ENCODE data around the gene TASP1.
"Not testable (repeated sequence)": the region's sequence is repeated elsewhere in the genome, so short reads cannot be mapped to it uniquely, and the experiment has no call there.

The TASP1 gene

DNA sequence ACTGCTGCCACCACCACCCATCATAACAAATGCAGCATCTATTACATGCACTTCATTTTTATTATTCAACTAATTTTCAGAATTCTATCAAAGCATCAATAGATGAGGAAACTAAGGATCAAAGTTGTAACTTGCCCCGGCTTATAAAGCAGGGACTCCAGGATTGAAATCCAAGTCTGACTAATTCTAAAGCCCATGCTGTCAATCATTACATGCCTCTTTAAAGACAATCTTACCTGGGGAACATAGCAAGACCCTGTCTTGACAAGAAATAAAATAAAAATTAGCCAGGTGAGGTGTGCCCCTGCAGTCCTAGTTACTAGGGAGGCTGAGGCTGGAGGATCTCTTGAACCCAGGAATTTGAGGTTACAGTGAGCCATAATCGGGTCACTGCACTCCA, 235.3 kb downstream of the TASP1 start:
- no peak for DNase-seq (ENCODE audit: low read depth in 2 of 2, low spot score in 1 of 2)

DNA sequence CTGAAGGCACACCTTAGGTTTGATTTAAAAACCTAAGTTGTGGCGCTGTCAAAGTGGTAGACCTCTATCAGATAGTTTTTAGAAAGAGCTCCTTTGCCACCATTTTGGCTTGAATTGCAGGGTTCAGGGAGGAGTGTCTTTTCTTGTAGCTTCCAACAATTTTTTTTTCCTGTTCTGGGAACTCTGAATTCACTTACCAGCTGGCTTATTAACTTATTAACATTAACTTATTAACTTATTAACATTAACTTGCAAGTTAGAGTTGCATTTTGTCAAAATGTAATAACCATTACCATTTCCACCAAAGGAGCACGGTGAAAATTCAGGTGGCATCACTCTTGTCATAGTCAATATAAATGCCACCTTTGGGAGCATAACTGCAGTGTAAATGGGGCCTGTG, 235.7 kb downstream of the TASP1 start:
- DNase-seq (ENCODE audit: low read depth in 2 of 2, low spot score in 1 of 2): no peak

DNA sequence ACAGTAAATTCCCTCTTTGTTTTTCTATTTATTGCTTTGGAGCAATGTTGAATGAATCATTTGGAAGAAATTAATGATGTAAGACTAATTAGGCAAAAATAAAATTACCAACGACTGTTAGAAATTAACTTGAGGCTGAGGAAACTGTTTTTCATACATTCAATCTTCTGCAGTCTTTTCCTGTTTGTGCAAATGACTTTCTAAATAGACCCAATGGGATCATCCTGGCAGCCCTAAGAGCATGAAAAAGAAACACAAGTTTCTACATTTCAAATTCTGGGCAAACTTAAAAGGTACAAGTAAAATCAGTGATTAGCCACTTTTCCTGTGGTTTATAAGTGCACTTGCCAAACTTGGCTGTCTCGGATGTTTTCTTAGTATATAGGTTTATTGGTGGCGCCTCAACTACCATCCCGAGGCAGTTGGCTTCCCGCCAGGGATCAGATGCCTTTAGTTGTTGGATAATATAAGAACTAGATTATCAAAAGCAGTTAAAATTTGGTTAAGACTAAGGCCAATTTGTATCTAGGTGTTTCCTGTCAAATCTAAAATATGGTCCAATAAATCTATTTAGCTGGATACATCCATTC, 236.5 kb downstream of the TASP1 start:
- DNase-seq (ENCODE audit: low read depth in 2 of 2, low spot score in 1 of 2): no peak

DNA sequence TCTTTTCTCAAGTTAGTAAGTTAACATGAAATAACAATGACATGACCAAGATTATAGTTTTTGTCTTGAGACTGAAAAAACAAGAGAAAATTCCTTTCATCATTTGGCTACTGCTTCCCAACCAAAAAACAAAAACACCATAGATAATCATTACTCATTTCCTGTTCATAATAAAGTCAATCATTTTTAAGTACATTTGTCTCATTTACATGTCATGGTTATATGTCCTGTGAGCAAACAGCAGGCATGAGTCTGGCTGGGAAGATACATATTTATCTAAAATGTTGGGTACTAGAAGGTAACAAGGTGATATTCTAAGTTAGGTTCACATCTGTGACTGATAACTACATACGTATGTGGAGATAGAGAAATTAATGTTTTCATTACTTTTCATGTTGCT, 237.1 kb downstream of the TASP1 start:
- DNase-seq (ENCODE audit: low read depth in 2 of 2, low spot score in 1 of 2): no peak

DNA sequence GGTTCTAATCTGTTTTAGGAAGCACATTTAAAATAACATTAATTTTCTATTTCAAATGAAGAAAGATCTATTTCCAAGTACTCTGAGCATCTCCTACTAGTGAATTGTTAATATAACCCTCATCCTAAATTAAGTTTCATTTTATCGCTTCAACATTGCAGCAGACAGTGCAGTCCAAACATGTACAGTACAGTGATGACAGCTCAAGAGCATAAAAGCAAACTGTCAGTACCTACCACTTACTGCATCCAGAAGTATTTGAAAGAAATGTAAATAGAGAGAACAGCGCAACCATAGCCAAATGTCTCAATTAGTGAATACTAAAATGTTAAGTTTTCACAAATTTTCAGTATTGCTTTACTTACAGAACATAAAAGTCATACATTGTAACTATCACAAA, 238.3 kb downstream of the TASP1 start:
- no peak for DNase-seq (ENCODE audit: low read depth in 2 of 2, low spot score in 1 of 2)

DNA sequence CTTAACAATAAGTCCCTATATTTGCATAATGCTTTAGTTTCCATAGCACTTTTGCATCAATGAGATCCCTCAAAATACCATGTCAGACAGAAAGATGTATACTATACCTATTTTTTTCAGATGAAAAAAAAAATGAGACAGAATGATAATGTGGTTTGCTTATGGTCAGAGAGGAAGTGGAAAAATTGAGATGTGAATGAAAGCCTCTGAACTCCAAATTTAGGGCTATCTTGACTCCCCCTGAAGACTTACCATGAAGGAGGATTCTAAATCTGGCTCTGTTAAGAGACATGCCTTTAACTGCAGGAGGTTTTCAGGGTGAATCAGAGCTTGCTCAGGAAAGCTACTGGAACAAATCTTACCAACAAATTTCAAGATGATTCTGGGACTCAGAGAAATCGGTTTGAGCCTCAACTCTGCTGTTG, 241.4 kb downstream of the TASP1 start:
- no peak for DNase-seq (ENCODE audit: low read depth in 2 of 2, low spot score in 1 of 2)

DNA sequence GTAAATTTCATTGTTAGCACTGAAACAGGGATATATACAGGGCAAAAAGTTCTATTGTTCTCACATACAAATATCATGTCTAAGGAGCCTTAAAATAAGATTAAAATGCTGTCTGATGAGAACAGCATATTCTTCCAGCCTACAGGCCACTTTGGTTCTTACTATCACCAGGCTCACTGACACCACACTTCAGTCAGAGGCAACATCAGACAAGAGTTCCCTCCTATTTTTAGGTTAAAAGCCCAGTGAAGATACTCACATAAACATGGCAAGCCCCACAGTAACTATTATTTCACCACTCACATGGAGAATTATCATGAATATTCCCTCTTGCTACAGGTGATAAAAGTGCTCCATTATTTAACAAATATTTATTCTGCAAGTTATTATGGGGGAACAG, 241.9 kb downstream of the TASP1 start:
- DNase-seq (ENCODE audit: low read depth in 2 of 2, low spot score in 1 of 2): no peak

DNA sequence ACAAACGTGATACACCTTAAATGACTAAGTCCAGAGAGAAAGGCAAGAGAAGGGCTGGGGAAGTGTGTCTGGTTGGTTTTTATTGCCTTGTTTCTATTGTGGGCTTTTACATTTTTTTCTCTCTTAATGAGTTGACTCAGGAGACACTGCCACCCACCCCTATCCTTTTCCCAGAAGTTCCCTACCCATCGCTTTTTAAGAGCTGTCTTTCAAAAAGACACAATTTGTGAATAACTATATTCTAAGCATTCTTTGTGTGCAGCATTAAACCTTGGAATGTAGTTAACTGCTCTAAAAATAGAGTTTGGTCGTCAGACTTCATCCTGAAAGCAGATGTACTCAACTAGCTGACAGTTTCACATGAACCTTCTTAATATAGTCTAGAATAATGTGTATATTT, 242.7 kb downstream of the TASP1 start:
- DNase-seq (ENCODE audit: low read depth in 2 of 2, low spot score in 1 of 2): no peak

DNA sequence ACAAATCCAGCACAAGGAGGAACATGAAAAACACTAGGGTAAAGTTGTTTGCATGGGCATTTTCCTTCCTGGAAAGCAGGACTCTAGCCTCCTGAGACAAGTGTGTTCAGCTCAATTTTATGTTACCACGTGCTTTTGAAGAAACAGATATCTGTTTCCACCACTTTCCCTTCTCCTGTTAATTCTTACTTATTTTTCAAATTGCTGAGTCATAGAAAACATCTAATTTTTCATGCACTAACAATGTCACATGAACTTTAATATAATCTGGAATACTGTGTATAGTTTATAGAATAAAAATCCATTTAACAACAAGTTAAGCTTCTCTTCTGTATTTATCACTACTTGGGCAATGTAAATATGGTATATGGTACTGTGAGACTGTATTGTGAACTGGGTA, 243.5 kb downstream of the TASP1 start:
- DNase-seq (ENCODE audit: low read depth in 2 of 2, low spot score in 1 of 2): no peak

DNA sequence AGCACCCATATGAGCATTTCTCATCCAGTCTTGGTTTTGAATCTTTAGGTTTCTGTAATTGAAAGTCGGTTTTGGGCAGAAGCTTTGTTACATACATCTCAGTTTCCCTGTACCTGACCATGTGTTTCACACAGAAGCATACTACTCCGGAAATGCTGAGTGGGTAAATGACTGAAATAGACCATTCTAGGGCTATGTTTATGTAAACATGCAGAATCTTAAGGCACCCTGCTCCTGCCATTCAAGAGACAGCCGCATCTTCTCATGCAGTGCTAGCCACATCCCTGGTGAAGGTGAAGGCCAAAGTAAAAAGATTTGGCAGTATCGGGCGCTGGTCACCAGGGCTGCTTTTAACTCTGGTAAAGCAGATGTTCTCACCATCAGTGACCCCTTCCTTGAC, 246.3 kb downstream of the TASP1 start:
- no peak for DNase-seq (ENCODE audit: low read depth in 2 of 2, low spot score in 1 of 2)

DNA sequence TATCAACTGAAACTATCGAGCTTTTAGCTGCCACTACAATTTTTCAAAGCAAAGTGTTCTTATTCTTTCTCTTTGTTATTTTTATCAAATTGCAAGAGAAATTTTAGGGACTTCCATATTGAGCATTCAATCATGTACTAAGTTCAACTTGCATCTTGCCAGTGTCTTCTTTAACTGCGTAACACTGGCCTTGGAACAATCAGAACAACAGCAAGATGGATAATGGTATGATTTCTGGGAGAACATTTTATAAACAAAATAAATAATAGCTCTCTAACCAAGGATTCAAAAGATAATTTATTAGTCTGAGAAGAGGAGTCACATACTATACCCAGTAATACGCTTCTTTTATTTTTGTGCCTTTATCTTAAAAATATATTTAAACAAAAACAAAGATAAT, 249.6 kb downstream of the TASP1 start:
- no peak for DNase-seq (ENCODE audit: low read depth in 2 of 2, low spot score in 1 of 2)

DNA sequence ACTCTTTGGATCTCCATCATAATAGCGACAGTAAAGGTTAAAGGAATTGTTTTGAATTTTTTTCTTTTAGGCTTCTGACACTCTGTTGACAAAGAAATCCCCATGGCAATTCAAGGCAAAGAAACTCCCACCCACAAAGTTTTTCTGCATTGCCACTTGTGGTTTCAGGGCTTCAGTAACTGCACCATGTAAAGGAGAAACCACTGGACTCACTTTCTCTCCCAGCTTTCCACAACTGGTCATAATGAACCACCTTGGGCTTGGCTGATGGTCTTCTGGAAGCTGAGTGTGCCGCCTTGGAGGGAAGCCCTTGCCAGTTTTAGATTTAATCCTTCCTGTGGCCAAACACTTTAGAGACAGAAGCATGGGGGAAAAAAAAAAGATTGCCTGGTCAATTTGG, 254.6 kb downstream of the TASP1 start:
- no peak for DNase-seq (ENCODE audit: low read depth in 2 of 2, low spot score in 1 of 2)

DNA sequence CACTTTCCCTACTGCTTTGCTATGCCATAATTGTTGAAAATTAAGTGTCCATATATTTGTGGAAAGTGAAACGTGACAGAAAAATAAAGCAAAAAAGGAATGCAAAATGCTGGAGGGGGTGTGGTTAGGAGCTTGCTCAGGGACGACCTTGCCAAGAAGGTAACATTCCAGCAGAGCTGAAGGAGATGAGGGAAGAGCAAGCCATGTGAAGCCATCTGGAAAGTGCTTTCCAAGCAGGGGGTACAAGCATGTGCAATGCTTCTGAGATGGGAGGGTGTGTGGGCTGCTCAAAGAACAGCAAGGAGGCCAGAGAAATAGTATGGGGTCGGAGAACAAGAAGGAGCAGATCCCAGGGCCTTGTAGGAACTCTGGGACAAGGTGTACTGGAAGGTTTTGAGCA, 255.9 kb downstream of the TASP1 start:
- DNase-seq (ENCODE audit: low read depth in 2 of 2, low spot score in 1 of 2): no peak

DNA sequence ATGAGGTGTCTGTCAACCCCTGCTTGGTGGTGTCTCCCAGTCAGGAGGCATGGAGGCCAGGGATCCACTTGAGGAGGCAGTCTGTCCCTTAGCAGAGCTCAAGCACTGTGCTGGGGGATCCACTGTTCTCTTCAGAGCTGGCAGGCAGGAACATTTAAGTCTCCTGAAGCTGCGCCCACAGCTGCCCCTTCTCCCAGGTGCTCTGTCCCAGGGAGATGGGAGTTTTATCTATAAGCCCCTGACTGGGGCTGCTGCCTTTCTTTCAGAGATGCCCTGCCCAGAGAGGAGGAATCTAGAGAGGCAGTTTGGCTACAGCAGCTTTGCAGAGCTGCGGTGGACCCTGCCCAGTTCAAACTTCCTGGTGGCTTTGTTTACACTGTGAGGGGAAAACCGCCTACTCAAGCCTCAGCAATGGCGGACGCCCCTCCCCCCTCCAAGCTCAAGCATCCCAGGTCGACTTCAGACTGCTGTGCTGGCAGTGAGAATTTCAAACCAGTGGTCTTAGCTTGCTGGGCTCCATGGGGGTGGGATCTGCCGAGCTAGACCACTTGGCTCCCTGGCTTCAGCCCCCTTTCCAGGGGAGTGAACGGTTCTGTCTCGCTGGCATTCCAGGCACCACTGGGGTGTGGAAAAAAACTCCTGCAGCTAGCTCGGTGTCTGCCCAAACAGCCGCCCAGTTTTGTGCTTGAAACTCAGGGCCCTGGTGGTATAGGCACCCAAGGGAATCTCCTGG, 258.1 kb downstream of the TASP1 start:
- DNase-seq (ENCODE audit: low read depth in 2 of 2, low spot score in 1 of 2): not testable (repeated sequence)

DNA sequence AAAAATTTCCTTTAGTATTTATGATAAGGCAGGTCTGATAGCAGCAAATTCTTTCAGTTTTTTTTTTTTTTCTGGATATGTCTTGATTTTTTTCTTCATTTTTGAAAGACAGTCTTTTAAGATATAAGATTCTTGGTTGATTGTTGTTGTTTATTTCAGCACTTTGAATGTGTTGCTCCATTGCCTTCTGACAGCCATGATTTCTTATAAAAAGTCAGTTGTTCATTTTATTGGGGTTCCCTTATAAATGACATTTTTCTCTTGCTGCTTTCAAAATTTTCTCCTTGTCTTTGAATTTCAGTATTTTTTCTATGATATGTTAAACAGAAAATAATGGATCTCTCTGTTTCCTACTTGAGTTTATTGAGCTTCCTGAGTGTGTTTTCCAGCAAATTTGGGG, 265.3 kb downstream of the TASP1 start:
- no peak for DNase-seq (ENCODE audit: low read depth in 2 of 2, low spot score in 1 of 2)

DNA sequence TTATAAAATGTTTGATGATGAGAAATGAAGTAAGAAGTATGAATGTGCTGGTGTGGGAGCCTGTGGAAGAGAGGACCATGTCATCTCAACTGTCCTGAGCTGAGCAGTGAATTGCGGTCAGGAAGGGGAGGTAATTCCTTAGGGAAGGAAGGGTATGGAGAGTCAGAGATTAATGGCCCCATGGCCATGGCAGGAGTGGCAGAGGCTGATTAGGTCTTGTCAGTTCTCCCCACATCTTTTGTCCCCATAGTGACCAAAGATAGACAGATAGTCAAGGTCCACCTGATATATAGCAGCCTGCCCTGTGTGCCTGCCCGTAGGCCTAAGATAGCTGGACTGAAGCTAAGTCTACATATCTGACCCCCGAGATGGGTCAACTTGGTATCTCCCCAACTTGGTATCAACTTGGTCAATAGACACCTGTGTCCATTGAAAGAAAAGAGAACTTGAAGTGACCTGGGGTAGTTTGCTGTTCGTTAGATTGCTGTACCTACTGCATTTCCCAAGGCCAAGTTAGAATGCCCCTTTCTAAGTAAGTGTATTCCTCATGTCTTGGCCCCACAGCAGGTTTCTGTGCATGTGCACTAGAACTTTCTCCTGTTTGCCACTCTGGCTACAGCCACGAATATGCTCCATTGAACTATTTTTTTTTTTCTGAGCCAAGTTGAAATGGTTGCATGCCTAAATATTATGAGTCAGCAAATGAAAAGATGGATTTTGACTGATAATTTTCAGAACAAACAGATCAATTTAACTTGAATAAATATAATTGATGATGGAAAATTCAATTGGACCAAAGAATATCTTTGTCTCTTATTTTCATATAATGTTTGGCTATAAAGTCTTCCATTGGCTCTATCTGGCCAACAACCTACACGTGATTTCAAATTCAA, 274.2 kb downstream of the TASP1 start:
- no peak for DNase-seq (ENCODE audit: low read depth in 2 of 2, low spot score in 1 of 2)

DNA sequence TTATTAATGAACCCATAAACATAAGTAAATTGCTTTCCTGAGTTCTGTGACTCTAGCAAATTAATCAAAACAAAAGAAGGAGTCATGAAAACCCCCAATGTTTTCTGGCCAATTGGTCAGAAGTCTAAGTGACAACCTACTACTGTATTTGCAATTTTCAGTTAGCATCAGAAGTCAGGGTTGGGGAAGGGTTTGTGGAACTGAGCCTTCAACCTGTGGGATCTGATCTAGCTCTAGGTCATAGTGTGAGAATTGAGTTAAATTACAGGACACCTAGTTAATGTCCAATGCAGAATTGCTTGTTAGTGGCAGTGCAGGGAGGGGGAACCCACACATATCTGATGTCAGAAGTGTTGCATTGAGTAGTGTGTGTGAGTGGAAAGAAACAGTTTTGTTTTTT, 275.3 kb downstream of the TASP1 start:
- no peak for DNase-seq (ENCODE audit: low read depth in 2 of 2, low spot score in 1 of 2)

DNA sequence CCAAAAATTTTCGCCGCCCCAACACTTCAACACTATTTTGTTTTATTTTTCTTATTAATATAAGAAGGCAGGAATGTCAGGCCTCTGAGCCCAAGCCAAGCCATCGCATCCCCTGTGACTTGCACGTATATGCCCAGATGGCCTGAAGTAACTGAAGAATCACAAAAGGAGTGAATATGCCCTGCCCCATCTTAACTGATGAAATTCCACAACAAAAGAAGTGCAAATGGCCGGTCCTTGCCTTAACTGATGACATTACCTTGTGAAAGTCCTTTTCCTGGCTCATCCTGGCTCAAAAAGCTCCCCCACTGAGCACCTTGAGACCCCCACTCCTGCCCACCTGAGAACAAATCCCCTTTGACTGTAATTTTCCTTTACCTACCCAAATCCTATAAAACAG, 276.6 kb downstream of the TASP1 start:
- DNase-seq (ENCODE audit: low read depth in 2 of 2, low spot score in 1 of 2): not testable (repeated sequence)

DNA sequence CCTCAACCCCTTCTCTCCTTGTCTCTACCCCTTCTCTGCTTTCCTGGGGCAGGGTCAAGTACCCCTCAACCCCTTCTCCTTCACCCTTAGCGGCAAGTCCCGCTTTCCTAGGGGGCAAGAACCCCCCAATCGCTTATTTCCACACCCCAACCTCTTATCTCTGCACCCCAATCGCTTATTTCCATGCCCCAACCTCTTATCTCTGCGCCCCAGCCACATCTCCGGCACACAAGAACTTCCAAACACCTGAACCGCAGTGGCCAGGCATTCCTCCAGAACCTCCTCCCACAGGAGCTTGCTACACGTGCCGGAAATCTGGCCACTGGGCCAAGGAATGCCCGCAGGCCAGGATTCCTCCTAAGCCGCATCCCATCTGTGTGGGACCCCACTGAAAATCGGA, 279.8 kb downstream of the TASP1 start:
- not testable (repeated sequence) for DNase-seq (ENCODE audit: low read depth in 2 of 2, low spot score in 1 of 2)

DNA sequence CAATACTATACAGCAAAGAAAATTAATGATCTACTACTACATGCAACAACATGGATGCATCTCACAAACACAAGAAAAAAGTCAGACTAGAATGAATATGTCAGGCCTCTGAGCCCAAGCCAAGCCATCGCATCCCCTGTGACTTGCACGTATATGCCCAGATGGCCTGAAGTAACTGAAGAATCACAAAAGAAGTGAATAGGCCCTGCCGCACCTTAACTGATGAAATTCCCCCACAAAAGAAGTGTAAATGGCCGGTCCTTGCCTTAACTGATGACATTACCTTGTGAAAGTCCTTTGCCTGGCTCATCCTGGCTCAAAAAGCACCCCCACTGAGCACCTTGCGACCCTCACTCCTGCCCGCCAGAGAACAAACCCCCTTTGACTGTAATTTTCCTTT, 280.9 kb downstream of the TASP1 start:
- not testable (repeated sequence) for DNase-seq (ENCODE audit: low read depth in 2 of 2, low spot score in 1 of 2)

DNA sequence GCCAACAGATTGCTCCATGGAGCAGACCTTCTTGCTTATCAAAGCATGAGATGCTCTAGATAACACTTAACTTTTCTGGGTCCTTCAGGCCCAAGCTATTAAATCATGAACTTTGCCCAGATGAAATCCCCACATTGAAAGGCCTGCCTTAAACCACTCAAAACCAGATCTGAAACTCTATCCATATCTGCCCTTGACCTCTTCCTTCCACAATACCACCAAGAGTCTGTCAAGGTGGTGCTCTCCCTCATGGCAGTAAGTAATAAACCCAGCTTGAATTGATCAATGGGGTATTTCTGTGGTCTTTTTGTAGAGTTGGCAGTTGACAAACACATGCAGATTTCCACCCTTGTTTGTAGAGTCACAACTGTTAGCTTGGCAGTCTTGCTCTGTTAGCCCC, 282.1 kb downstream of the TASP1 start:
- DNase-seq (ENCODE audit: low read depth in 2 of 2, low spot score in 1 of 2): no peak

DNA sequence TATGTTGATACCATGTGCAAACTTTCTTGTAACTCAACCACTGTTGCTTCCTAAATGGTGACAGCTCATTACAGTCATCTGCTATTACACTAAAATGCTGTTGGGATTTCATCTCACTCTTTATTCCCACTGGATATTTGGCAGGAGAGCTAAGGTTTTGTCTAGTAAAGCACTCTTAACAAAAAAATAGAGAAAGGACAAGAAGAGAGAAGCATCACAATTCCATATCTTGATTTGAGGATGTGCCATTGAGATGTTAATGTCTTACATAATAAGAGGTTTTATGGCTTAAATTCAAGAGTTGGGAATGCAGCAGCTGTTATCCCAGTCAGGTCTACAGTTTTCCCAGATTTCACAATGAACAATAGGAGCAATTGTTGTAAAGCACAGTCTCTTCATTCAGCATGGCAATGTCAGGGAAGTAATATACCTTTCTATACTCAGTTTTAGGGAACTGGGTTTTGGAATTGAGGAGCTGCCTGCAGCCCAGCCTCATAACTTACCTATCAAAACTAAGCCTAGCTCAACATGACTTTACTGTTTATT, 282.7 kb downstream of the TASP1 start:
- DNase-seq (ENCODE audit: low read depth in 2 of 2, low spot score in 1 of 2): no peak
